HG02884 (cell line): ENCODE results near the gene DHX35.

Experiments
- ATAC-seq: cut with Tn5 transposase; IDR thresholded peaks from one replicate; pipeline ENCODE4 v1.9.1; 2021; ENCODE audit warnings: mild to moderate bottlenecking, moderate library complexity; ENCODE audit not compliant: unreplicated experiment

DHX35 gene

DNA sequence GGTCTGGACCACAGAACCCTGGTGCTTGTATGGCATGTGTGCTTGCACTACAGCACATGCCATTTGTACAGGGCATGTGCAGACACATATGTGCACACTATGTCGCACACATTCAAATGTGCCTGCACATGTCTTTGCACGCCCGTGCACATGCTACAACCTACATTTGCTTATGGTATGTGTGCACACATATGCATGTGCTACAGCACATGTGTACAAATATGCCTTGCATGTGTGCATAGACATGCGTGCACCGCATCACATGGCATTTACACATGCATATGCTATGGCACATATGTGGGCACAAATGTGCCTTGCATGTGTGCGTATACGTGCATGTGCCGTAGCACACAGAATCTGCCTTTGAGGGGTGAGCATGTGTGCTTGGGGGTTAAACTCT is 90.5 kb downstream of the DHX35 start:
- ATAC-seq = no peak

DNA sequence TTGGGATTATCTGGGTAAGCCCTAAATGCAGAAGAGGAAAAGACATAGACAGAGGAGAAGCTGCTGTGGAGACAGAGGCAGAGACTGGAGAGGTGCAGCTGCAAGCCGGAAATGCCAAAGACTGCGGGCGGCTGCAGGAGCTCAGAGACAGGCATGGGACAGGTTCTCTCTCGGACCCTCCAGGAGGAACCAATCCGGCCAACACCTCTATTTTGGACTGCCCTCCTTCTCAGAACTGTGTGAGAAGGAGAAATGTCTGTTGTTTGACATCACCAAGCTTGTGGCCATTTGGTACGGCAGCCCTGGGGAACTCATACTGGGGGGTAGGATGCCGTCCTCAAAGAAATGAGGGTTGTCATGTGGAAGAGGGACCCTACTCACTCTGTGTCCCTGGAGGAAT is 95.0 kb downstream of the DHX35 start:
- no peak for ATAC-seq

DNA sequence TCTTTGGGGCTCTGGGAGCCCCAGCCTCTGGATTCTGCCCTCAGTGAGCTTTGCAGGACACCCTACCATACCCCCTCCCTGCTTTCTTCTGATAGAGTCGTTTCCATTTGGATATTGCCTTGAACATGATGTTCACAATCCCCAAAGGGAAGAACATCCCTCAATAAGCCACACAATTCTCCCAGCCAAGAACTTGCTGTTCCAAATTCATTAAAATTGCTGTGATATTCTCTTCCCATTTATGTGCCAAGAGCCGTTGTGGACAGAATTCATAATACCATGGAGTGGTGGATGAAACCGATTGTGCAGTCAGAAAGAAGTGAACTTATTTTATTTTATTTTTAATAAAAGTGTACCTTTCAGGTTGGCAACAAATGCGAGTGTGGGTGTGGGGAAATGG is 95.8 kb downstream of the DHX35 start:
- no peak for ATAC-seq

DNA sequence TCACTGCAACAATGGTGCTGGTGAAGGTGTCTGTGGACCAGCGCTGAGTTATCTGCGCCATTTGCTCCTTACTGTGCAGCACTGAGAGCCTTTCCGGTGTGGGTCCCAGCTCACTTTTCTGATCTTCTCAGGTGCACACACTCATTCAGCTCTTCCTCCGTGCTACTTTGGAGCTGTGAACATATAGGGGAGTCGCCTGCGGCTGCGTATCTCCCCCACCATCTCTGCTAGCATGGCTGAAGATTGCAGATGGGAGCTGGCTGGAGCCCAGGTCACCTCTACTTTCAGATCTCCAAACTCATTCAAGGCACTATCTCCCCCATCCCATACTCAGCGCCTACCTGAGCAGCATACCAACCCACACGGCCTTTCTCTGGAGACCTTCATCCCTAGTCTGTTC is 96.9 kb downstream of the DHX35 start:
- no peak for ATAC-seq

DNA sequence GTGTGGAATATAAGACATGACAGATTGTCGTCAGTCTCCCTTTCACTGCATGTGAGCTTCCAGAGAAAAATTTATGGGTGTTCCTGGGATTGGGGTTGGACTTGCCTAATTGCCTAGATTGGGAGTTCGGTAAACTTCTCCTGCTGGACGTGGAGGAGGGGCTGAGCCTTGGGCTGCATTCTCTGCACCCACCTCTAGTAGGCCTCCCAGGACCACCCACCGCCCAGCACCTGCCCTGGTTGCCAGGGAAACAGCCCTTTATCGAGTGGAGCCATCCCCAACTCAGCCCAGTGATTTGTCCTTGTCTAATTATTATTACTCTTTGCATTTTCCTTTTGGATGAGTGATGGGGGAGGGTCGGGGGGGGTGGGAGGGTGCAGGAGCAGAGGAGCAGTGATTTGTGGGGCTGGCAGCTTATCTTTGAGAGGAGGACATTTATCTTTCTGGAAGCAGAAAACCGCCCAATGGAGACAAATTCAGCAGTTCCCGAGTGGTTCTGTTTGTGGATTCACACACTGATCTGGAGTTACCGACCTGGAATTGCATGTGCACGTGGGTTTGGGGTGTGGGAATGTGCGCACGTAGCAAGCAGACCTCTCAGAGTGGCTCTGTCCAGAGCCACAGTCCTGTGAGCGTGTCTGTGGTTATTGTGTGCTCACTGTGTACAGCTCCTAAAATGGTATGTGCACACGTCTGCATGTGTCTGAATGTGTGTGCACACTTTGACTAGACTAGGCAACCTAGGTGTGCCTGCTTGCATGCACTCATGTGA is 104.5 kb downstream of the DHX35 start:
- no peak for ATAC-seq

DNA sequence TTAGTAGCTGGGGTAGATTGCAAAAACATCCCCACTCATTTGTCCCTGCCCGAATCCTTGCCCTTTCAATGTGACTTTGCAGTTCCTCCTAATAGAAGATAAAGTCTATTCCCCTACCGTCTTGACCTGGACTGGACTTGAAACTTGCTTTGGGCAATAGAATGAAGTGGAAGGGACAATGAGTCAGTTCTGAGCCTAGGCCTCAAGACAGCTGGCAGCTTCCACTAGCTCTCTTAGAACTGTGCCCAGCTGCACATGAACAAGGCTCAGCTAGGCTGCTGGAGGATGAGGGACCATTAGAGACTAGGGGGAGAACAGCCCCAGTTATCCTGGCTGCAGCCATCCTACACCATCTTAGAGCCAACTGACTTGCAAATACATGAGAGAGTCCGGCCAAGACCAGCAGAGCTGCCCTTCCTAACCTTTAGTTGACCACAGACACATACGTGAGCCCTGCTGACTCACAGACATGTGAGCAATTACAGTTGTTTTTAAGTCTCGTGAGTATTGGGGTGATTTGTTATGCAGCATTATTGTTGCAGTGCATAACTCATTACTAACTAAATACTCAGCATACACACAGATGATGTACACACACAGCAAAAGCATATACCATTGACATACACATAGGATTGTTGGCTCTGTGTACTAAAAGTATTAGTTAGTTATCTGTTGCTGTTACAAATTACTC is 105.5 kb downstream of the DHX35 start:
- no peak for ATAC-seq

DNA sequence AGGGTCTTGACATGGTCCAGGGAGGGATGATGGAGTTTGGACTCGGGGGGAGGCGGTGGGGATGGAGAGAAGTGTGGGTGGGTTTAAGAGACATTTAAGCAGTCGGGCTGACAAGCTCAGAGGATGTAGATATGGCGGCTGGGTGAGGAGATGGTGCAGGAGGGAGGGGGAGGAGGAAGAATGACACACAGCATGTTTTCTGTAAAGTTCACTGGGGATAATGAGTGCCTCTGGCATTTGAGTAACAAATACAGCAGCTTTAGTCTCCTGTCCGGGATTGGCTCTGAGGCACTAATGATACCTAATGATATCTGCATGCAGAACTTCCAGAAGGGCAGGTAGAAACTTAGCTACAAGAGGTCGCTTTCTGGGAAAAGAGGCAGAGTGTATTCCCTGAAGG is 107.8 kb downstream of the DHX35 start:
- ATAC-seq = no peak

DNA sequence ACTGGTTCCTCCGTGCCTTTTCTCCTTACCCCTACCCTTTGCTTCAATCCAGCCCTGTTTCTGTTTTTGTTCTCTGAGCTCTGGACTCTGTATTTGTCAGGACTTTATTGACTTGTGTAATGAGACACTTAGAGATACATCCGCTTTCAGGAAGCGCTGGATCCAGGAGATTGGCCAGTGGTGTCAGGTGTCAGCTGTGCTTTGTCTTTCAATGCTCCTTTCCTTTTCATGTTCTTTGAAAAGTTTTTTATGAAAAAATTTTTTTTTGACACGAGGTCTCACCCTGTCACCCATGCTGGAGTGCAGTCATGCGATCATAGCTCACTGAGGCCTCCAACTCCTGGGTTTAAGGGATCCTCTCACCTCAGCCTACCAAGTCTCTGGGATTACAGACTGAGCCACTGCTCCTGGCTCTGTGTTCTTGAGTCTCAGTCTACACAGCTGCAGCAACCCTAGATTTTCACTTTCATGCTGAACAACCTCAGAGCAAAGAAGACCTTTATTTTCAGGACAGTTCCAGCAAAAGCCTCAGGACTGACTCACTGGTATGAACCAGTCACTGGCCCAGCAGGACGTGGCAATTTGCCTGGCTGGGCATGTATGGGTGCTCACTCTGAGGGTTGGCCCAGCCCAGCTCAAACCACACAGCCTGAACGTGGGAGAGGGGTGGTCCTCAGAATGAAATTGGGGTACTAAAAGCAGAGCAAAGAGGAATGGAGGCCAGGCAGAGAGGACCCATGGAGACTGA is 108.5 kb downstream of the DHX35 start:
- no peak for ATAC-seq

DNA sequence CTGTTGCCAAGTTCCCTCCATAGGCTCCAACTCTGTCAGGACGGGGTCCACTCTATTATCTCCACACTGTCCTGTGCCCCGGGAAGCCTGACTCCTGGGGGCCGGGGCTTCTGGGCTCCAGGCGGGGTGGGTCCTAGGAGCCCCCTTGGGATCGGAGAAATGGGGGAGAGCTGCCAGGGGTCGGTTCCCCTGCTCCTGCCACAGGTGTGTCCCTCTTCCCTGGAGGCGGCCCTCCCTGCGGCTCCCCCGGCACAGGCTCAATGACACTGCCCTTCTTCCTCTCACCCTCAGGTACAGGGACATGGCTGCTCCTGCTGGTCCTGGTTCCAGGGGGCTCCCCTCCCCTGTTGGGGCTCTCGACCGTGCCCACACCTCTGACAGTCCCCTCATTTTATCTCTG is 110.0 kb downstream of the DHX35 start:
- no peak for ATAC-seq

DNA sequence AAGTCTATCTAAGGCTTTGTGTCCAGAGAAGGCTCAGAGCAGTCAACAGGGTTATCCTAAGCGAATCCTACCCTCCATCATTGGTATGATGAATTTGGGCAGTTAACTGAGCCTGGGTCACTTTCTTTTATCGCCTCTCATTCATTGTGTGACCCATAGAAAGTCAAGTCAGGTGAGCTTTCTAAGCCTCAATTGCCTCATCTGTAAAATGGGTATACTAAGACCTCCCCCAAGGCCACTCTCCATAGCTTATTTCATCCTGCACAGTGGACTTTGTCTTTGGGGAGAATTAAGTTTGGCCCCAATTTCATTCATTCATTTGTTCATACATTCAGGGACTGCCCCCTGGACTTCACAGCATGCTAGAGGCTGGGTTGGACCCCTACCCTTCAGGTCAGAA is 110.5 kb downstream of the DHX35 start:
- no peak for ATAC-seq

DNA sequence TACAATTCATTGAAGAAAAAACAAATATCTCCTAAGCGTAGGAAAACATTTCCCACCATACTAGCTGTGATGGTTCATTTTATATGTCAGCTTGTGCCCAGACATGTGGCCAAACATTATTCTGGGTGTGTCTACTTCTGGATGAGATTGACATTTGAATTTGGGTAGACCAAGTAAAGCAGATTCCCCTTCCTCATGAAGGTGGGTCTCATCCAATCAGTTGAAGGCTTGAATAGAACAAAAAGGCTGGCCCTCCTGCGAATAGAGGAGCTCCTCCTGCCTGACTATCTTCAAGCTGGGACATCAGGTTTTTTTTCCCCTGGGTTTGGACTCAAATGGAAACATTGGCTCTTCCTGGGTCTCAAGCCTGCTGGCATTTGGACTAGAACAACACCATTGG is 113.6 kb downstream of the DHX35 start:
- ATAC-seq = no peak

DNA sequence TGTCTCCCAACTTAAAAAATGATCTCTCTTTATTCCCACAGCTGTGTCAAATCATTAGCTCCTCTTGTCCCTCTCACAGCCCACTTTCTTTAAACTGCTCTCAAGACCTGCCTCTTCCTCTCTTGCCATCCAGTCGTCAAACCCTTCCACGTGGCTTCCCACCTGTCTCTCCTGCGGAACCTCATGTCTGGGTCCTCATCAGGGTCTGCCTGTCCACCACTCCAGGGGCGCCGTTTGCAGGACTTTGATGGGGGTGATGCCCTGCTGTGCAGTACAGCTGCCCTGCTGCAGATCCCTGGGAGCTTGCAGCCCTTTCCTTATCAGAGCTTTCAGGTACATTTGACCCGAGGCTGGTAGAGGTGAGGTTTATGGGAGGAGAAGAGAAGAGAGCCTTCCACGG is 114.8 kb downstream of the DHX35 start:
- ATAC-seq = no peak

DNA sequence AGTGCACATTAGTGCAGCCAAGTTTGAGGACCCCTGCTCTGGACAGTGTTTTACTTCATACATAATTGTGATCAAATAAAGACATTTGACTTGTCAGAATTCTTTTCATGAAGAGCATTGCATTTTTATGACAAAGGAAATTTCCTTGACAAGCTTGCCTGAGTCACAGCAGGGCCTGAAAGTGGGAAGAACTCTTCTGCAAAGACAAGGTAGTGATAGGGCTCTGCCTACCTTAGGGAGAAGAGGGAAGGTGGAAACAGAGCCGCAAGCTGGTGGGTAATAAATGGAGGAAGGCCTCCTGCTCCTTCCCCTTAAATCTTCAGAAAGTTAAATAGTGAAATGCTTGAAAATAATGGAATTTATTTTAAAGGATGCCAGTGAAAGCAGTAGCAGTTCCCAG is 118.2 kb downstream of the DHX35 start:
- ATAC-seq = no peak

DNA sequence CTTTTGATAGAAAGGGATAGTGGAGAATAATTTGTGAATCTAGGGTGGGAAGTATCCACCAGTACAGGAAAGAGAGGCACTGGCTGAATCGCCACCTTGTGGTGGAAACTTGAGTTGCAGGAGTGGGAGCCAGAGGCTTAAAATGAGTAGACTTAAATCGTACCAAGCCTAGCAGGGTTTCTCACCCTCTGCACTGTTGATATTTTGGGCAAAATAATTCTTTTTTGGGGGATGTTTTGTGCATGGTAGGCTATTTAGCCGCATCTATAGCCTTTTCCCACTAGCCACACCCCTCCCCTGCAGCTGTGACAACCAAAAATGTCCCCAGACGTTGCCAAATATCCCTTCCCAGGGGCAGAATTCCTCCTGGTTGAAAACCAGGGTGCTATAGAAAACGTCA is 119.1 kb downstream of the DHX35 start:
- ATAC-seq = peak; percentile 54

DNA sequence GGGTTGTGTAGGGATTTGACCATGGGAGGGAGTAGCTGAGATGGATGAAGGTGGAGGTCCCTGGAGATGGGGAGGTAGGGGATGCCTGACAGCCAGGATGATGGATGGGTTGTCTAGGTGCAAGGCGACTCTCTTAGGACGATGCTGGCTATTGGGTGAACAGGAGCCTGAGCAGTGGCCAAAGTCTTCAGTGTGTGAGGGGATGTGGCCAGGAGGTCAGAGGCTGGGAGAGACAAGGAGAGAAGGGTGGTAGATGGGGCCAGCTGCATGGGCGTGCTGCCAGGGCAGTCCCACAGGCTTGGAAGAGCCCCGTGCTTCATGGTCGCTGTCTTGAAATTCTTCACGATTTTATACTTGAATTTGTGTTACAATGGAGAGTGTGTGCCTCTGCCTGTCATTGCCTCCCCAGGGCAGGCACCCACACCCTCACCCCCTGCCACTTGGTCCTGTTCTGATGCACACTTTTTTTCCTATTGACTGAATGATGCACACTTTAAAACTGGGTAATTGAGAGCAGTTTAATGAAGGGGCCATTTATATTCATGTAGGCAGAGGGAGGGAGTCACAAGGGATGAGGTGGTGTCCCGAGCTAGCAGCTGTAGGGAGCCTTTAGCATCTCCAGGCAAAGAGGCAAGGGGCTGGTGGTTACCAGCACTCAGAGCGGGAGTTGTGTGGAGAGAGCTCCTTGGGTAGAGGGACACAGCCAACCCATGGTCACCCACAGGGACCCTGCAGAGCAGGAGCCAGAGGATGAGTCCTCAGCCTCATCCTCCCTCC is 120.7 kb downstream of the DHX35 start:
- ATAC-seq = no peak

DNA sequence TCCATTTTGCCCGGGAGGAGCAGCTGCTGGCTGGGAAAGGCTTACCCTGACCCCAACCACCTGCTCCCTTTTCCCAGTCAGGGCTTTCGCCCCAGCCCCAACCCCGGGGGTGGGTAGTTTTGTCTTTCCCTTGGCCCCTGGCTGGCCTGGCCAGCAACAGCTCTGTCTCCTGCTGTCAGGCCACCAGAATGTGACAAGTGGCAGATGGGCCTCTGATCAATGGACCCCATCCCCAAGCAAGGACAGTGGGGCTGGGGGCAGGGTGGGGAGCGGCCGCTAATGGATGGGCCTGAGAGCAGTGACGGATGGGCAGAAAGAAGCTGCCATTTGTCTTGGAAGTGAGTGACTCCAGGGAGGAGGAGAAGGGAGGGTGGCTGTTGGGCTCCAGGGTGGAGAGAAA is 121.6 kb downstream of the DHX35 start:
- ATAC-seq = no peak

DNA sequence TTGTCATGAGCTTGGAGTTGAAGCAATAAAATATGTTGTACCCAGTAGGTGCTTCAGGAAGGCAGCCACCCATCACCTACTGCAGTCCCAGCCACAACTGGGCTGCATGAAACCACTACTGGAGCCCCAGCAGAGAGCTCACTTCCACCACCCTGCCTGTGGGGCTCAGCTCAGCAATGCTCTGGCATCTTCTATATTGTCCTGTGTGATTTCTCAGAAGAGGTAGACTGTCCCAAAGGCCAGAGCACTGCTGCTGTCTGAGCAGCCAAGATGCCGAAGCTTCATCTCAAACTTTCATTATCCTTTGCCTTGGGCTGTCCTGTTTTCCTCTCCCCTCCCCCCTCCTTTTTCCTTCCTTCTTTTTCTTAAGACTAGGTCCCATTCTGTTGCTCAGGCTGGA is 126.9 kb downstream of the DHX35 start:
- no peak for ATAC-seq
